K562 (cell line): ENCODE data around the gene TMEM242. TPM values are rescaled to one million over a fixed set of nuclear protein-coding genes. Genes with fewer than 3 reads are reported as not detected.

Experiments used
- L3MBTL2 ChIP-seq: fragments of 450-650 bp; IDR thresholded peaks from 2 replicates; pipeline ENCODE4 v1.6.1; 2016; ENCODE audit warnings: mild to moderate bottlenecking, moderate library complexity
- SMARCA4 ChIP-seq: fragments of 450-650 bp; IDR thresholded peaks from 2 replicates; pipeline ENCODE4 v1.6.1; 2016
- ZNF766 ChIP-seq: fragments of 200-800 bp; sonication (Bioruptor generic); conservative IDR thresholded peaks from 2 replicates; pipeline ENCODE4 v1.6.1; 2016; ENCODE audit warnings: missing genetic modification characterization, missing compliant biosample characterization
- polyA plus RNA-seq, 8 experiments: library from polyadenylated mRNA; depleted of rRNA in 4 of 8; stranded (reverse) in 5 of 8; unstranded in 3 of 8; fragments of >200 nt; fragmentation: Nextera tagmentation in 2 of 8; fragmentation: Illumina TruSeq in 1 of 8; extraction: Ambion mirVana in 2 of 8; extraction: Trizol in 1 of 8; gene quantifications; 2 replicates each; pipeline versions ENCODE4 v1.2.1 to v1.2.3, GENCODE V29; 2011 to 2014; ENCODE audit warnings: inconsistent platforms in 1 of 8, missing spikeins in 1 of 8
- total RNA-seq, 7 experiments: library from RNA; depleted of rRNA in 6 of 7; stranded (reverse); fragments of >200 nt in 6 of 7; fragmentation: Illumina TruSeq in 2 of 7; extraction: Trizol in 2 of 7; gene quantifications; 2 replicates each; pipeline versions ENCODE4 v1.2.1 to v1.2.3, GENCODE V29; 2011 to 2021; ENCODE audit warnings: low replicate concordance in 1 of 7
- TF ChIP-seq, protein P1 (sequence below): IDR thresholded peaks from 2 replicates; pipeline ENCODE4 v1.6.1; 2012; ENCODE audit warnings: low read depth, low read length, improper control_type of control experiment, borderline replicate concordance
- TF ChIP-seq, protein P2 (sequence below), 2 experiments: fragments of 450-650 bp in 1 of 2; sonication (generic) in 1 of 2; formaldehyde crosslinking in 1 of 2; IDR thresholded peaks in 1 of 2; conservative IDR thresholded peaks in 1 of 2; 2 replicates each; pipeline versions ENCODE4 v1.6.1 to v1.8.1; 2016 to 2023; ENCODE audit warnings: mild to moderate bottlenecking in 2 of 2, moderate library complexity in 2 of 2, inconsistent platforms in 1 of 2, missing genetic modification reagents in 1 of 2

TMEM242 gene
- total and polyA plus RNA-seq, 9 of the 15 experiments (the other 6 are each of a cell fraction or from before 2014, with no cell fraction given), result 9.5 to 35.3 (median 16.5) TPM

DNA sequence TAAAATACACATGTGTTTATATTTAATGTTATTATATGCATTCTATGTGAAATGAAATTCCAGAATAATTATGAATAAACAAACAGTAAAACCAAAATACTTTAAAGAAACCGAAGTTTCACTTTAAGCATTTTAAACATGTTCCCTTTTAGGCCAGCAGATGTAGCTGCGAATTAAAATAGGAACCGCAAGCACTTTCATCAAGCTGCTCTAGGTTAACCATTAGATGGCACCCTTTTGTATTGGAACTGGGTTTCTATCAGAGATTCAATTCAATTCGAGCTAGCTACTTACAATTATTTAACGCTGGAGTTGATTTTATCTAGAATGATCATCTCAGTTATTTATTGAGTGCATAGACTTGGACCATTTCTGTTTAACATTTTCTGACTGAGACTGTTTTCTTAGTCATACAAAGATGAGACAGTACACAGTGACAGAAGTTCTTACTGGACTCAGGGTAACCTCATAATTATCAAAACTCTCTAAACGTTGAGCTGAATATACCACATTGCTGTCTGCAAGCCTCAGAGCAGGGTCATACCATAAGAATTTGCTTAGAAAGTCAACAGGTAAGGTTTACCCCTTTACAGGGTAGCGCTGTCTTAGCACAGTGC lies 8.5 kb downstream of the TMEM242 start (continued):
- TF ChIP-seq, protein P1, sequence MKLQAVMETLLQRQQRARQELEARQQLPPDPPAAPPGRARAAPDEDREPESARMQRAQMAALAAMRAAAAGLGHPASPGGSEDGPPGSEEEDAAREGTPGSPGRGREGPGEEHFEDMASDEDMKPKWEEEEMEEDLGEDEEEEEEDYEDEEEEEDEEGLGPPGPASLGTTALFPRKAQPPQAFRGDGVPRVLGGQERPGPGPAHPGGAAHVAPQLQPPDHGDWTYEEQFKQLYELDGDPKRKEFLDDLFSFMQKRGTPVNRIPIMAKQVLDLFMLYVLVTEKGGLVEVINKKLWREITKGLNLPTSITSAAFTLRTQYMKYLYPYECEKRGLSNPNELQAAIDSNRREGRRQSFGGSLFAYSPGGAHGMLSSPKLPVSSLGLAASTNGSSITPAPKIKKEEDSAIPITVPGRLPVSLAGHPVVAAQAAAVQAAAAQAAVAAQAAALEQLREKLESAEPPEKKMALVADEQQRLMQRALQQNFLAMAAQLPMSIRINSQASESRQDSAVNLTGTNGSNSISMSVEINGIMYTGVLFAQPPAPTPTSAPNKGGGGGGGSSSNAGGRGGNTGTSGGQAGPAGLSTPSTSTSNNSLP, result peak; percentile 98
- peak; percentile 47; the same call in 1 of the 2 replicates for TF ChIP-seq SMARCA4
- TF ChIP-seq ZNF766 (CRISPR knock-in tag), result 0 out of 2 replicates have a peak, but pooled peaks have one; percentile 27
- TF ChIP-seq, protein P2, sequence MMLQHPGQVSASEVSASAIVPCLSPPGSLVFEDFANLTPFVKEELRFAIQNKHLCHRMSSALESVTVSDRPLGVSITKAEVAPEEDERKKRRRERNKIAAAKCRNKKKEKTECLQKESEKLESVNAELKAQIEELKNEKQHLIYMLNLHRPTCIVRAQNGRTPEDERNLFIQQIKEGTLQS (IDR thresholded peaks at IDR 0.05), result no peak
- TF ChIP-seq, protein P2 (CRISPR knock-in tag; conservative IDR thresholded peaks at IDR 0.05), result no peak
- TF ChIP-seq L3MBTL2, result peak; percentile 42; the same call in 1 of the 2 replicates
